ENCODE measurements around the gene OR1E2.
"Not testable (repeated sequence)": the region's sequence is repeated elsewhere in the genome, so short reads cannot be mapped to it uniquely, and the experiment has no call there.

Gene OR1E2
- total RNA-seq, result 0 to 0.08 (median 0) reads per million in 18 experiments

GRCh38 chr17:3433741-3434140, at the start of gene OR1E2:
OR1E2 (minus strand) TSS chr17:3433841; CDS start chr17:3433841, 0 bp downstream.
- no peak for DNase-seq

GRCh38 chr17:3482852-3483251, 49.2 kb upstream of the OR1E2 start:
- DNase-seq, result no peak

GRCh38 chr17:3479988-3480387, 46.3 kb upstream of the OR1E2 start:
- DNase-seq, result no peak

- no peak for DNase-seq
Measured at GRCh38 chr17:3475812-3476610, 42.4 kb upstream of the OR1E2 start, which contains the start of gene ASPA. ASPA (plus strand) TSS chr17:3475997; CDS start chr17:3476160, 163 bp downstream.

GRCh38 chr17:3475251-3475685, 41.6 kb upstream of the OR1E2 start:
- DNase-seq, result no peak

GRCh38 chr17:3474212-3474611, 40.6 kb upstream of the OR1E2 start:
- no peak for DNase-seq

- no peak for DNase-seq
Measured at GRCh38 chr17:3472137-3472536, 38.5 kb upstream of the OR1E2 start.

GRCh38 chr17:3471599-3471998, 38.0 kb upstream of the OR1E2 start, which contains the start of gene SPATA22:
SPATA22 (minus strand) TSS chr17:3471819; CDS start chr17:3469325, 2,494 bp downstream.
- no peak for DNase-seq

- no peak for DNase-seq
Measured at GRCh38 chr17:3469529-3469928, 35.9 kb upstream of the OR1E2 start.

GRCh38 chr17:3466355-3466754, 32.7 kb upstream of the OR1E2 start:
- DNase-seq, result not testable (repeated sequence)

- DNase-seq, result no peak
Measured at GRCh38 chr17:3448059-3448665, 14.5 kb upstream of the OR1E2 start.

- peak; percentile 18 to 25 for DNase-seq
Measured at GRCh38 chr17:3447625-3448024, 14.0 kb upstream of the OR1E2 start.

GRCh38 chr17:3440451-3440850, 6.8 kb upstream of the OR1E2 start:
- no peak for DNase-seq

GRCh38 chr17:3438368-3438767, 4.7 kb upstream of the OR1E2 start:
- DNase-seq, result no peak

- DNase-seq, result peak; percentile 54 to 74
Measured at GRCh38 chr17:3433215-3433614, 426 bp downstream of the OR1E2 start.

- no peak for DNase-seq
Measured at GRCh38 chr17:3418222-3418621, 15.4 kb downstream of the OR1E2 start.

- no peak for DNase-seq
Measured at GRCh38 chr17:3415610-3416009, 18.0 kb downstream of the OR1E2 start.

- not testable (repeated sequence) for DNase-seq
Measured at GRCh38 chr17:3412216-3412615, 21.4 kb downstream of the OR1E2 start.

GRCh38 chr17:3411070-3411469, 22.6 kb downstream of the OR1E2 start, which contains the start of gene OR3A3:
OR3A3 (plus strand) TSS chr17:3411370.
- DNase-seq, result no peak

- not testable (repeated sequence) for DNase-seq
Measured at GRCh38 chr17:3403856-3404255, 29.8 kb downstream of the OR1E2 start.

- no peak for DNase-seq
Measured at GRCh38 chr17:3401786-3402185, 31.9 kb downstream of the OR1E2 start.

GRCh38 chr17:3400055-3400454, 33.6 kb downstream of the OR1E2 start:
- no peak for DNase-seq

- DNase-seq, result no peak
Measured at GRCh38 chr17:3398310-3398709, 35.3 kb downstream of the OR1E2 start, which contains the start of gene OR1E1. OR1E1 (minus strand) TSS chr17:3398410; CDS start chr17:3398410, 0 bp downstream.

- DNase-seq, result peak in 1 of 2 donors; percentile 25
Measured at GRCh38 chr17:3397801-3398200, 35.8 kb downstream of the OR1E2 start.

Measured in inflammatory macrophage (primary cell).